ENCODE results near the gene MOXD1.

GRCh38 chr6:132253211-132253610 is 148.1 kb downstream of the MOXD1 start:
- TF ChIP-seq CTCF (IDR thresholded peaks at IDR 0.05) (no peak), POLR2A (IDR thresholded peaks at IDR 0.05) (no peak)

Measured in thyroid gland (tissue), 4 donors.